CD4-positive, alpha-beta T cell treated with Interleukin-10 for 1 hour (primary cell): ENCODE data around the gene PDE2A.

Experiments
- DNase-seq: peaks from one replicate; pipeline ENCODE4 v3.0.0-alpha.2; 2020

PDE2A gene

GRCh38 chr11:72655896-72656464 lies 18.2 kb downstream of the PDE2A start:
- DNase-seq: no peak

GRCh38 chr11:72655014-72655413 lies 19.2 kb downstream of the PDE2A start:
- DNase-seq: no peak

- DNase-seq: no peak
These were observed 20.6 kb downstream of the PDE2A start for GRCh38 chr11:72653649-72654048.

GRCh38 chr11:72652873-72653630 lies 21.2 kb downstream of the PDE2A start:
- DNase-seq: no peak

- no peak for DNase-seq
These were observed 22.1 kb downstream of the PDE2A start for GRCh38 chr11:72652133-72652532.

- DNase-seq: no peak
These were observed 24.8 kb downstream of the PDE2A start for GRCh38 chr11:72649215-72649976.

GRCh38 chr11:72648384-72649136 lies 25.7 kb downstream of the PDE2A start:
- DNase-seq: no peak

GRCh38 chr11:72647882-72648281 lies 26.3 kb downstream of the PDE2A start:
- no peak for DNase-seq

GRCh38 chr11:72646472-72646871 lies 27.8 kb downstream of the PDE2A start:
- no peak for DNase-seq

- no peak for DNase-seq
These were observed 28.2 kb downstream of the PDE2A start for GRCh38 chr11:72646024-72646423.

GRCh38 chr11:72643547-72643946 lies 30.7 kb downstream of the PDE2A start:
- no peak for DNase-seq

GRCh38 chr11:72642884-72643522 lies 31.2 kb downstream of the PDE2A start:
- peak; percentile 63 for DNase-seq

- peak; percentile 3 for DNase-seq
These were observed 32.0 kb downstream of the PDE2A start for GRCh38 chr11:72642043-72642883.

- no peak for DNase-seq
These were observed 32.6 kb downstream of the PDE2A start for GRCh38 chr11:72641522-72642042.

GRCh38 chr11:72639502-72640375 lies 34.5 kb downstream of the PDE2A start:
- no peak for DNase-seq

GRCh38 chr11:72637926-72638325 lies 36.3 kb downstream of the PDE2A start:
- no peak for DNase-seq

GRCh38 chr11:72637198-72637597 lies 37.0 kb downstream of the PDE2A start:
- DNase-seq: no peak

GRCh38 chr11:72636376-72636775 lies 37.8 kb downstream of the PDE2A start:
- no peak for DNase-seq

GRCh38 chr11:72635933-72636332 lies 38.3 kb downstream of the PDE2A start:
- no peak for DNase-seq

- no peak for DNase-seq
These were observed 38.8 kb downstream of the PDE2A start for GRCh38 chr11:72635309-72635915.
